Measurements from ENCODE around the gene DEDD2. TPM values are rescaled to one million over a fixed set of nuclear protein-coding genes. Genes with fewer than 3 reads are reported as not detected.
A peak's percentile ranks its signal among the peaks of the same experiment; 100 is the strongest.

Gene DEDD2
- total RNA-seq, 3 donors from 2014 or later (not counting 1 experiment from before 2014, with no cell fraction given) = 83.2 to 110 (median 83.7) TPM

GRCh38 chr19:42196011-42197001 is 21.2 kb downstream of the DEDD2 start:
- peaks cover 3% of the 10 kb centered on the region for H3K9me3 ChIP-seq (ENCODE audit: control insufficient read depth, insufficient read depth, low read length)
- H3K4me3 ChIP-seq (ENCODE audit: low read length) = no peak overlapping the region
- 95% methylated on average over 47 of the region's 47 CpGs for WGBS (ENCODE audit: insufficient coverage)
- H3K36me3 ChIP-seq (ENCODE audit: control insufficient read depth, insufficient read depth, low read length) = peaks cover 23% of the 10 kb centered on the region
- H3K27me3 ChIP-seq (ENCODE audit: control insufficient read depth, insufficient read depth, low read length) = no peaks in the 10 kb centered on the region
- no peak for TF ChIP-seq CTCF (IDR thresholded peaks at IDR 0.05)
- Mint-ChIP-seq H3K27me3 (ENCODE audit: low read depth in 2 of 2) (no peaks in the 10 kb centered on the region), H3K36me3 (no peaks in the 10 kb centered on the region), H3K27ac (peak overlapping the region; percentile 91 to 95), H3K4me1 (peaks cover 62 to 66% of the 10 kb centered on the region in 2 donors), H3K9me3 (peaks cover 0 to 2% of the 10 kb centered on the region in 2 donors), H3K4me3 (peak overlapping the region; percentile 9)
- no peak for DNase-seq
- H3K4me1 ChIP-seq (ENCODE audit: control insufficient read depth, insufficient read depth, low read length) = peaks cover 65% of the 10 kb centered on the region
- H3K27ac ChIP-seq (ENCODE audit: low read length) = peak overlapping the region; percentile 64
- intact Hi-C loops (cut with micrococcal nuclease) = loop anchor here (5.0 kb wide), 1 partner anchor 64 kb away; the partner anchor contains the start of gene POU2F2
- no peak for ATAC-seq

GRCh38 chr19:42193706-42194105 is 23.8 kb downstream of the DEDD2 start:
- Mint-ChIP-seq H3K4me1 (peaks cover 44 to 50% of the 10 kb centered on the region in 2 donors), H3K27me3 (ENCODE audit: low read depth in 2 of 2) (no peaks in the 10 kb centered on the region), H3K9me3 (peaks cover 0 to 2% of the 10 kb centered on the region in 2 donors), H3K36me3 (no peaks in the 10 kb centered on the region), H3K27ac (peak overlapping the region in 1 of 2 donors; percentile 57), H3K4me3 (peak overlapping the region; percentile 51)
- H3K36me3 ChIP-seq (ENCODE audit: control insufficient read depth, insufficient read depth, low read length) = peaks cover 20% of the 10 kb centered on the region
- 94% methylated on average over 1 of the region's 3 CpGs for WGBS (ENCODE audit: insufficient coverage)
- H3K27ac ChIP-seq (ENCODE audit: low read length) = no peak overlapping the region
- no peak overlapping the region for H3K4me3 ChIP-seq (ENCODE audit: low read length)
- peaks cover 3% of the 10 kb centered on the region for H3K9me3 ChIP-seq (ENCODE audit: control insufficient read depth, insufficient read depth, low read length)
- no peaks in the 10 kb centered on the region for H3K27me3 ChIP-seq (ENCODE audit: control insufficient read depth, insufficient read depth, low read length)
- peaks cover 42% of the 10 kb centered on the region for H3K4me1 ChIP-seq (ENCODE audit: control insufficient read depth, insufficient read depth, low read length)
- no peak for TF ChIP-seq CTCF (IDR thresholded peaks at IDR 0.05)
- intact Hi-C loops (cut with micrococcal nuclease) = no loop called here
- no peak for ATAC-seq
- no peak for DNase-seq

- H3K27ac Mint-ChIP-seq = peak overlapping the region in 1 of 2 donors; percentile 57
- H3K4me3 ChIP-seq (ENCODE audit: low read length) = no peak overlapping the region
- H3K36me3 ChIP-seq (ENCODE audit: control insufficient read depth, insufficient read depth, low read length) = peaks cover 17% of the 10 kb centered on the region
- TF ChIP-seq CTCF (IDR thresholded peaks at IDR 0.05) = no peak
- no peaks in the 10 kb centered on the region for H3K27me3 Mint-ChIP-seq (ENCODE audit: low read depth in 2 of 2)
- H3K4me3 Mint-ChIP-seq = no peak overlapping the region
- intact Hi-C loops (cut with micrococcal nuclease) = no loop called here
- peaks cover 38% of the 10 kb centered on the region for H3K4me1 ChIP-seq (ENCODE audit: control insufficient read depth, insufficient read depth, low read length)
- peaks cover 0 to 2% of the 10 kb centered on the region in 2 donors for H3K9me3 Mint-ChIP-seq
- H3K36me3 Mint-ChIP-seq = no peaks in the 10 kb centered on the region
- H3K9me3 ChIP-seq (ENCODE audit: control insufficient read depth, insufficient read depth, low read length) = peaks cover 3% of the 10 kb centered on the region
- WGBS (ENCODE audit: insufficient coverage) = 100% methylated on average over 1 of the region's 1 CpG
- H3K27me3 ChIP-seq (ENCODE audit: control insufficient read depth, insufficient read depth, low read length) = no peaks in the 10 kb centered on the region
- DNase-seq = no peak
- H3K4me1 Mint-ChIP-seq = peaks cover 41 to 46% of the 10 kb centered on the region in 2 donors
- ATAC-seq = no peak
- no peak overlapping the region for H3K27ac ChIP-seq (ENCODE audit: low read length)
Measured at GRCh38 chr19:42193294-42193693, 24.2 kb downstream of the DEDD2 start.

All from natural killer cell (primary cell).